Ascending aorta (tissue), 2 donors: ENCODE results near the gene CASQ2. TPM values are rescaled to one million over a fixed set of nuclear protein-coding genes. Genes with fewer than 3 reads are reported as not detected.

Source experiments
- DNase-seq, 2 donors: peaks; one replicate each; pipeline ENCODE4 v3.0.0-alpha.2; 2019; ENCODE audit warnings: low spot score in 2 of 2
- H3K27ac ChIP-seq, 2 donors: fragments of 200-600 bp; sonication (generic); one replicate each; pipeline ENCODE4 v1.5.1; 2016 to 2017; ENCODE audit warnings: mild to moderate bottlenecking in 1 of 2
- H3K27me3 ChIP-seq: fragments of 200-600 bp; sonication (generic); one replicate; pipeline ENCODE4 v1.5.1; 2017
- H3K36me3 ChIP-seq, 2 donors: fragments of 200-600 bp; sonication (generic); one replicate each; pipeline ENCODE4 v1.5.1; 2016
- H3K4me1 ChIP-seq, 2 donors: fragments of 200-600 bp; sonication (generic); one replicate each; pipeline ENCODE4 v1.5.1; 2016 to 2017; ENCODE audit warnings: mild to moderate bottlenecking in 1 of 2
- H3K4me3 ChIP-seq, 2 donors: fragments of 200-600 bp; sonication (generic); one replicate each; pipeline ENCODE4 v1.5.1; 2016 to 2017; ENCODE audit warnings: mild to moderate bottlenecking in 1 of 2
- H3K9me3 ChIP-seq, 2 donors: fragments of 200-600 bp; sonication (generic); one replicate each; pipeline ENCODE4 v1.5.1; 2016
- intact Hi-C: fragments of 100-400 bp; cut with DNase I; formaldehyde crosslinking; loops from one replicate; pipeline ENCODE4 v1.15.1; 2023
- total RNA-seq: library from RNA; depleted of rRNA; stranded (reverse); fragments of >200 nt; gene quantifications from one replicate; pipeline ENCODE4 v1.1.0, GENCODE V29; 2016
- TF ChIP-seq, protein P1 (sequence below), 3 experiments: fragments of 200-600 bp in 2 of 3; fragments of 450-650 bp in 1 of 3; sonication (generic) in 2 of 3; IDR thresholded peaks; one replicate each; pipeline ENCODE4 v1.5.1; 2016 to 2019; ENCODE audit warnings: antibody characterized with exemption in 3 of 3, mild to moderate bottlenecking in 1 of 3, moderate library complexity in 1 of 3

The CASQ2 gene
- total RNA-seq, 1 donor from 2014 or later, result 3.8 TPM

GRCh38 chr1:115765091-115765490 lies 3.4 kb downstream of the CASQ2 start:
- Histone ChIP-seq H3K9me3 (no peaks in the 10 kb centered on the region), H3K4me3 (no peak overlapping the region), H3K27ac (no peak overlapping the region), H3K27me3 (no peaks in the 10 kb centered on the region), H3K4me1 (peaks cover 0 to 3% of the 10 kb centered on the region in 2 donors), H3K36me3 (no peaks in the 10 kb centered on the region)
- DNase-seq, result no peak
- intact Hi-C loops, result loop anchor here (5.0 kb wide), 1 partner anchor 628 kb away; no protein-coding TSS in a partner anchor
- TF ChIP-seq, protein P1, sequence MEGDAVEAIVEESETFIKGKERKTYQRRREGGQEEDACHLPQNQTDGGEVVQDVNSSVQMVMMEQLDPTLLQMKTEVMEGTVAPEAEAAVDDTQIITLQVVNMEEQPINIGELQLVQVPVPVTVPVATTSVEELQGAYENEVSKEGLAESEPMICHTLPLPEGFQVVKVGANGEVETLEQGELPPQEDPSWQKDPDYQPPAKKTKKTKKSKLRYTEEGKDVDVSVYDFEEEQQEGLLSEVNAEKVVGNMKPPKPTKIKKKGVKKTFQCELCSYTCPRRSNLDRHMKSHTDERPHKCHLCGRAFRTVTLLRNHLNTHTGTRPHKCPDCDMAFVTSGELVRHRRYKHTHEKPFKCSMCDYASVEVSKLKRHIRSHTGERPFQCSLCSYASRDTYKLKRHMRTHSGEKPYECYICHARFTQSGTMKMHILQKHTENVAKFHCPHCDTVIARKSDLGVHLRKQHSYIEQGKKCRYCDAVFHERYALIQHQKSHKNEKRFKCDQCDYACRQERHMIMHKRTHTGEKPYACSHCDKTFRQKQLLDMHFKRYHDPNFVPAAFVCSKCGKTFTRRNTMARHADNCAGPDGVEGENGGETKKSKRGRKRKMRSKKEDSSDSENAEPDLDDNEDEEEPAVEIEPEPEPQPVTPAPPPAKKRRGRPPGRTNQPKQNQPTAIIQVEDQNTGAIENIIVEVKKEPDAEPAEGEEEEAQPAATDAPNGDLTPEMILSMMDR (IDR thresholded peaks at IDR 0.05), result no peak

GRCh38 chr1:115764541-115764940 lies 4.0 kb downstream of the CASQ2 start:
- TF ChIP-seq, protein P1 (IDR thresholded peaks at IDR 0.05), result peak in 1 of 3 experiments; percentile 32
- H3K27me3 ChIP-seq, result no peaks in the 10 kb centered on the region
- H3K4me3 ChIP-seq, result no peak overlapping the region
- H3K27ac ChIP-seq, result no peak overlapping the region
- no peak for DNase-seq
- no peaks in the 10 kb centered on the region for H3K36me3 ChIP-seq
- no peaks in the 10 kb centered on the region for H3K9me3 ChIP-seq
- peaks cover 0 to 3% of the 10 kb centered on the region in 2 donors for H3K4me1 ChIP-seq
- intact Hi-C loops, result no loop called here

- TF ChIP-seq, protein P1 (IDR thresholded peaks at IDR 0.05), result no peak
- intact Hi-C loops, result no loop called here
- H3K36me3 ChIP-seq, result no peaks in the 10 kb centered on the region
- no peaks in the 10 kb centered on the region for H3K27me3 ChIP-seq
- no peak overlapping the region for H3K27ac ChIP-seq
- no peak overlapping the region for H3K4me3 ChIP-seq
- DNase-seq, result no peak
- H3K9me3 ChIP-seq, result no peaks in the 10 kb centered on the region
- H3K4me1 ChIP-seq, result peaks cover 0 to 3% of the 10 kb centered on the region in 2 donors
Measured at GRCh38 chr1:115762779-115763178, 5.7 kb downstream of the CASQ2 start.

DNA sequence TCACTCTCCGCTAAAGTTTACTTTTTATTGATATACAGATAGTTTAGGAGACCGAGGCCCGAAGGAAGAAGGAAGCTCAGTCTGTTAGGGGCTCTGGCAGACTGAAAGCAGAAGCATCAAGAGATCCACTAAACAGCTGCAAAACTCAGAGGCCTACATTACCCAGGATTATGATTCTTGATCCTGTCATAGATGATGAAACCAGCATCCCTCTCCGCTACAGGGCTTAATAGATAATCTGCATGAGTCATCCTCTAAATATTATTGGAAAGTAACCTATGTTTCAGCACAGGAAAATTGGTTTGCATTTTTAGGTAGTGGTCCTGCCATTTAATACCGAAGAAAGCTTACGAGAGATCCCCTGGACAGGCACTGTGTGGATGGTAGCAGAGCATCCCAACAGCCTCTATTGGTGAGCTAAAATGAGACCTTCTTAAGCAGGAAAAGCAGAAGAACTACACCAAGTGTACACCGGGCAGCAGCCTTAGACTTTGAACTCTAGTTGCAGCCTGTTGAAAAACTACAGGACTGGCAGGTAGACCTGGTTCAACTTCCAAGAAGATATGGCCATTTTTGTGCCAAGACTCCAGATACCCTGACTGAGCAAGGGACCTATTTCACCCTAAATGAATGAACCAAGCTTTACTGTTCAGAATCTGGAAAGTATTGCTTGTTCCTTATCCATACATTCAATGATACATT lies 6.8 kb downstream of the CASQ2 start:
- intact Hi-C loops, result no loop called here

DNA sequence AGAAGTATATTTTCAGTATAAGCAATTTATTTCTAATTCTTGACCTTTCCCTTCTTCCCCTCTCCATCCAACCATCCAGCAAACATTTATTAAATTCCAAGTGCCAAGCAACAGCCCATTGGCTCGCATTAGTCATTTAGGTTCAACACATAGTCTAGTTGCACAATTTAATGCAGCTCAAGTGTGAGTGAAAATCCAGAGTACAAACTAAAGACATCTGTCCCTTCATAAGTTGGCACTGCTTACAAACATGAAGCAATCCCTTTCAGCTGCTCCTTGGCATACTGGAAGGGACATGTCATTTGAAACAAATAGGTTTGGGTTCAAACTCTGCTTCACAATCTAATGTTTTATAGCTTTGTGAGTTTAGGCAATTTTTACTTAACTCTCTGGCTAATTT lies 10.7 kb downstream of the CASQ2 start:
- Histone ChIP-seq H3K4me1 (peaks cover 0 to 5% of the 10 kb centered on the region in 2 donors), H3K36me3 (no peaks in the 10 kb centered on the region), H3K27ac (no peak overlapping the region), H3K9me3 (no peaks in the 10 kb centered on the region), H3K27me3 (no peaks in the 10 kb centered on the region), H3K4me3 (no peak overlapping the region)
- TF ChIP-seq, protein P1 (IDR thresholded peaks at IDR 0.05), result no peak
- no peak for DNase-seq
- intact Hi-C loops, result no loop called here

More for the DNA sequence above, 6.8 kb downstream of the CASQ2 start:
- no peaks in the 10 kb centered on the region for H3K36me3 ChIP-seq
- H3K4me1 ChIP-seq, result peaks cover 0 to 3% of the 10 kb centered on the region in 2 donors
- H3K4me3 ChIP-seq, result no peak overlapping the region
- DNase-seq, result no peak
- H3K27me3 ChIP-seq, result no peaks in the 10 kb centered on the region
- H3K9me3 ChIP-seq, result no peaks in the 10 kb centered on the region
- TF ChIP-seq, protein P1 (IDR thresholded peaks at IDR 0.05), result no peak
- no peak overlapping the region for H3K27ac ChIP-seq
